NCI-H128 (cell line): ENCODE data around the gene SERINC5.

Experiments
- DNase-seq: peaks from one replicate; lab custom pipeline; 2025; ENCODE audit not compliant: unreplicated experiment; lab: John Stamatoyannopoulos, UW

The SERINC5 gene

GRCh38 chr5:80072103-80073073, 183.5 kb downstream of the SERINC5 start:
- no peak for DNase-seq

GRCh38 chr5:80071510-80072021, 184.3 kb downstream of the SERINC5 start:
- DNase-seq: no peak

- DNase-seq: no peak
Measured at GRCh38 chr5:80070338-80071056, 185.4 kb downstream of the SERINC5 start.

GRCh38 chr5:80069918-80070318, 185.9 kb downstream of the SERINC5 start:
- no peak for DNase-seq

- no peak for DNase-seq
Measured at GRCh38 chr5:80069251-80069800, 186.5 kb downstream of the SERINC5 start.

GRCh38 chr5:80068775-80069174, 187.1 kb downstream of the SERINC5 start:
- no peak for DNase-seq

GRCh38 chr5:80068246-80068636, 187.6 kb downstream of the SERINC5 start:
- DNase-seq: no peak

- DNase-seq: no peak
Measured at GRCh38 chr5:80067531-80068245, 188.2 kb downstream of the SERINC5 start.

GRCh38 chr5:80067016-80067415, 188.8 kb downstream of the SERINC5 start:
- DNase-seq: no peak

- no peak for DNase-seq
Measured at GRCh38 chr5:80064124-80064523, 191.7 kb downstream of the SERINC5 start.
